ENCODE results near the gene CDK14.

GRCh38 chr7:90903841-90904240 is 307.7 kb downstream of the CDK14 start:
- TF ChIP-seq CTCF (IDR thresholded peaks at IDR 0.05) = no peak
- no peak for TF ChIP-seq POLR2A (IDR thresholded peaks at IDR 0.05)
- no peak for TF ChIP-seq EP300 (IDR thresholded peaks at IDR 0.05)
